ENCODE measurements around the gene PPP6R2.

The PPP6R2 gene

GRCh38 chr22:50314455-50315288, 28.5 kb upstream of the PPP6R2 start:
- no peak for TF ChIP-seq CTCF (conservative IDR thresholded peaks at IDR 0.05; ENCODE audit: low read depth, low read length)
- no peak for DNase-seq (ENCODE audit: low read depth)
- H3K4me3 ChIP-seq (ENCODE audit: low read length), result no peak overlapping the region

- TF ChIP-seq CTCF (conservative IDR thresholded peaks at IDR 0.05; ENCODE audit: low read depth, low read length), result no peak
- no peak for DNase-seq (ENCODE audit: low read depth)
- H3K4me3 ChIP-seq (ENCODE audit: low read length), result no peak overlapping the region
Measured at GRCh38 chr22:50315289-50316113, 27.6 kb upstream of the PPP6R2 start.

GRCh38 chr22:50316114-50317065, 26.7 kb upstream of the PPP6R2 start:
- DNase-seq (ENCODE audit: low read depth), result no peak
- no peak overlapping the region for H3K4me3 ChIP-seq (ENCODE audit: low read length)
- TF ChIP-seq CTCF (conservative IDR thresholded peaks at IDR 0.05; ENCODE audit: low read depth, low read length), result no peak

GRCh38 chr22:50317178-50317577, 25.9 kb upstream of the PPP6R2 start:
- H3K4me3 ChIP-seq (ENCODE audit: low read length), result no peak overlapping the region
- no peak for DNase-seq (ENCODE audit: low read depth)
- TF ChIP-seq CTCF (conservative IDR thresholded peaks at IDR 0.05; ENCODE audit: low read depth, low read length), result no peak

GRCh38 chr22:50317674-50318073, 25.5 kb upstream of the PPP6R2 start:
- no peak overlapping the region for H3K4me3 ChIP-seq (ENCODE audit: low read length)
- DNase-seq (ENCODE audit: low read depth), result no peak
- no peak for TF ChIP-seq CTCF (conservative IDR thresholded peaks at IDR 0.05; ENCODE audit: low read depth, low read length)

- no peak for DNase-seq (ENCODE audit: low read depth)
- TF ChIP-seq CTCF (conservative IDR thresholded peaks at IDR 0.05; ENCODE audit: low read depth, low read length), result no peak
- H3K4me3 ChIP-seq (ENCODE audit: low read length), result no peak overlapping the region
Measured at GRCh38 chr22:50318356-50318697, 24.8 kb upstream of the PPP6R2 start.
